ENCODE data around the gene SPRY2.
"Not testable (repeated sequence)": the region's sequence is repeated elsewhere in the genome, so short reads cannot be mapped to it uniquely, and the experiment has no call there.

Gene SPRY2

DNA sequence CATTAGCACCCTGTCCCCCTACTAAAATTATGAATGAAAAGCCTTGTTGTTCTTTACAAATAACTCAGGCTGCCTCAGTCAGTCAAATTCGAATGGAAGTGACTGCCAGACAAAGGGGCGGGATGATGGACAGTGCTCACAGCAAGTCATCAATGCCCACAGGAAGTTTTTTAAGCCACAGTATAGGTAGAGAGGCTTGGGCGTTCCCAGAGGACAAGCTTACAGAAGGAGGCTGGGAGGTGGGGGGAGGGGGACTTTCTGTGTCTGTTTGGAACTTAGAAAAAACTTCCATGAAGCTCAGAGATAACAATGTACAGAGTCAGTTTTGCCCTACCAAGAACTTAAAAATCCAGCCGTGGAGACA is 18.5 kb upstream of the SPRY2 start:
- no peak for DNase-seq (ENCODE audit: low read depth, low spot score)
- no peak overlapping the region for H3K4me3 ChIP-seq (ENCODE audit: low read length)

DNA sequence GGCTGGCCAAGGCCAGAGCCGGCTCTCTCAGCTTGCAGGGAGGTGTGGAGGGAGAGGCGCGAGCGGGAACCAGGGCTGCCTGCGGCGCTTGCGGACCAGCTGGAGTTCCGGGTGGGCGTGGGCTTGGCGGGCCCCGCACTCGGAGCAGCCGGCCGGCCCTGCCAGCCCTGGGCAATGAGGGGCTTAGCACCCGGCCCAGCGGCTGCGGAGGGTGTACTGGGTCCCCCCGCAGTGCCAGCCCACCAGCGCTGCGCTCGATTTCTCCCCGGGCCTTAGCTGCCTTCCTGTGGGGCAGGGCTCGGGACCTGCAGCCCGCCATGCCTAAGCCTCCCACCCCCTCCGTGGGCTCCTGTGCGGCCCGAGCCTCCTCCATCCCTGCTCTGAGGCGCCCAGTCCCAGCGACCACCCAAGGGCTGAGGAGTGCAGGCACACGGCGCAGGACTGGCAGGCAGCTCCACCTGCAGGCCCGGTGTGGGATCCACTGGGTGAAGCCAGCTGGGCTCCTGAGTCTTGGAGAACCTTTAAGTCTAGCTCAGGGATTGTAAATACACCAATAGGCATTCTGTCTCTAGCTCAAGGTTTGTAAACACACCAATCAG is 14.7 kb upstream of the SPRY2 start:
- not testable (repeated sequence) for DNase-seq (ENCODE audit: low read depth, low spot score); H3K4me3 ChIP-seq (ENCODE audit: low read length)

- DNase-seq (ENCODE audit: low read depth, low spot score), result no peak
These were observed 7.8 kb upstream of the SPRY2 start for GRCh38 chr13:80348750-80349149.

GRCh38 chr13:80348314-80348713 is 7.4 kb upstream of the SPRY2 start:
- no peak for DNase-seq (ENCODE audit: low read depth, low spot score)
- H3K4me3 ChIP-seq (ENCODE audit: low read length), result no peak overlapping the region

More at GRCh38 chr13:80348750-80349149, 7.8 kb upstream of the SPRY2 start:
- H3K4me3 ChIP-seq (ENCODE audit: low read length), result no peak overlapping the region

DNA sequence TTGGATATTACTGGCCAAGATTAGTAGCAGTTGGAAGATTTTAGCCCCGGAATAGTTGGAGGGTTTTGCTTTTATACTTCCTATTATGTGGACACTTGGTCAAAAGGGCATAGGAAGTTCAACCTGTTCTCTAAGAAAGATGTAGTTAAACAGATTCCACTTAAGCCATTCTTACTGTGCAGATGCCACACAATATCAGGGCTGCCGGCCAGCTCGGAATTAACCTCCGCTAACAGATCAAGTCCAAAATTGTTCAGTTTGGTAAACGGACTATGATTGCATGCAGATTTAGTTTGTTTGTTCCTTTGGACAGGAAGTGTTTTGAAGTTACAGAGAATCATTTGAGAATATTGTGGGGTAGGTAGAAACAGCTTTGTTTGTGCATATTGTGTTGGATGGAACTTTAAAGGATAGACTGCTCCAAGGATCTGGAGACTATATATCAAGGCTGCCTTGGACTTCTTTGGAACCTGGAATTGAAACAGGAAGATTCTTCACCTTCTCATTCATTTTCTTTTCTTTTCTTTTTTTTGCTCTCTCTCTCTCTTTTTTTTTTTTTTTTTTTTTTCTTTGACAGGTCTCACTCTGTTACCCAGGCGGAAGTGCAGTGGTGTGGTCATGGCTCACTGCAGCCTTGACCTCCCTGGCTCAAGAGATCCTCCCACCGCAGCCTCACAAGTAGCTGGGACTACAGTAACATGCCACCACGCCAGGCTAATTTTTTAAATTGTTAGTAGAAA is 5.0 kb upstream of the SPRY2 start:
- DNase-seq (ENCODE audit: low read depth, low spot score), result no peak

GRCh38 chr13:80344032-80344431 is 3.1 kb upstream of the SPRY2 start:
- not testable (repeated sequence) for DNase-seq (ENCODE audit: low read depth, low spot score)

More for the DNA sequence above, 5.0 kb upstream of the SPRY2 start:
- no peak overlapping the region for H3K4me3 ChIP-seq (ENCODE audit: low read length)

DNA sequence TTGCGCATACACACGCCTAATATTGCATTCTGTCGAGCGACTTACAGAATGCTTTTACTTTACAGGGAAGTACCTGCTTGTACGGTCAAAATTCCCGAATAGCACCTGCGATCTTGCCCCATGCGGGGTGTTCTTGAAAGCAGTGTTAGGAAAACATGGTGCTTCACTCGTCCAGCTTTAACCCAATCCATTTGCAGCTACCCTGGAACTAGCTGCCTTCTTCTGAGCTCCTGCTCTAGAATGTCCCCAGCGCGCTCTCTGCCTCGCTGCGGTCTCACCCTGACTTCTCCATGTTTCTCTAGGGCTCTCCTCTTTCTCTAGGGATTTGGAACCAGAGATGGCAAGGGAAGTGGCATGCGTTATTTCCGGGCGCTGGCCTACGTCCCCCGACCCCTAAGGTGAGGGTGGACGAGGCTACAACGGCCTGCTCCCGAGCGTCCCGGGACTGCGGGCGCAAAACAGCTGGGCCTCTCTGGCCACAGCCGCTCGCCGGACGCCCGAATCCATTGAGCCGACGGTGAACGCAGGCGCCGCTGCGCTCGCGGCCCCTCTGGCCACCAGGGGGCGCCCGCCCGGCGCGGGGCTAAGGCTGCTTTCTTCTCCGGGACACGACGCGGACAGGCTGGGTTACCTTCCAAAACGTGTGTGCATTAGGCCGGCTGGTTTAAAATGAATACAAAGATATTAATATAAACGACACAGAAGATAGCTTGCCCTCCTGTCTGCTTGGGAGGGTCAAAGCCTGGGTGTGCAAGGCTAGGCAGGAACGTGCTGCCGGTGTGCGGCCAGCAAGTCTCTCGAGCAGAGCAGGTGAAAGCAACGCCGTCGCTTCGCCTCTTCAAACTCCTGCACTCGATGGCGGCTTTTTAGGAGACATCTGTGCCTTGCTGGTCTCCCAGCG is 1.8 kb upstream of the SPRY2 start:
- peak overlapping the region; percentile 74 for H3K4me3 ChIP-seq (ENCODE audit: low read length)
- DNase-seq (ENCODE audit: low read depth, low spot score), result peak; percentile 39

More at GRCh38 chr13:80344032-80344431, 3.1 kb upstream of the SPRY2 start:
- not testable (repeated sequence) for H3K4me3 ChIP-seq (ENCODE audit: low read length)

GRCh38 chr13:80341756-80342370 is 937 bp upstream of the SPRY2 start:
- peak overlapping the region; percentile 74 for H3K4me3 ChIP-seq (ENCODE audit: low read length)
- DNase-seq (ENCODE audit: low read depth, low spot score), result peak; percentile 33

DNA sequence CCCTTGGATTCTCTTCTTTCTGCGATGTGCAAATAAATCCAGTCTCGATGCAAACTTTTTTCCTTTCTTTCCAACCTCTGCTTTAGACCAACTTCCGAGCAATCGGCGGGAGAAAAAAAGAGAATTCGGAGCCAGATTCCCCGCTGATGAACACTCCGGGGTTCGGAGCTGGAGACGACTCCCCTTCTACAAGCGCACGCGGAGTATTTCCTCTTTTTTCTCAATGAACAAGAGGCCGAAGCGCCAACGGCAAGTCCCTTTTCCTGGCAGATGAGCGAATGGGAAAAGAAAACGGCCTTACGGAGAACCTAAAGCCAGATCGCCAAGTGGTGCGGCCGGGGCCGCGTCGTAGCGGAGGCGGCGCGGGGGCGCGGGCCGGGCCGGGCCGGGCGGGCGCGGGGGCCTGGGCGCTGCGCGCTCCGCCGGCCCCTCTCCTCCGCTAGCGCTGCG is 250 bp downstream of the SPRY2 start:
- H3K4me3 ChIP-seq (ENCODE audit: low read length), result peak overlapping the region; percentile 74
- peak; percentile 22 for DNase-seq (ENCODE audit: low read depth, low spot score)

DNA sequence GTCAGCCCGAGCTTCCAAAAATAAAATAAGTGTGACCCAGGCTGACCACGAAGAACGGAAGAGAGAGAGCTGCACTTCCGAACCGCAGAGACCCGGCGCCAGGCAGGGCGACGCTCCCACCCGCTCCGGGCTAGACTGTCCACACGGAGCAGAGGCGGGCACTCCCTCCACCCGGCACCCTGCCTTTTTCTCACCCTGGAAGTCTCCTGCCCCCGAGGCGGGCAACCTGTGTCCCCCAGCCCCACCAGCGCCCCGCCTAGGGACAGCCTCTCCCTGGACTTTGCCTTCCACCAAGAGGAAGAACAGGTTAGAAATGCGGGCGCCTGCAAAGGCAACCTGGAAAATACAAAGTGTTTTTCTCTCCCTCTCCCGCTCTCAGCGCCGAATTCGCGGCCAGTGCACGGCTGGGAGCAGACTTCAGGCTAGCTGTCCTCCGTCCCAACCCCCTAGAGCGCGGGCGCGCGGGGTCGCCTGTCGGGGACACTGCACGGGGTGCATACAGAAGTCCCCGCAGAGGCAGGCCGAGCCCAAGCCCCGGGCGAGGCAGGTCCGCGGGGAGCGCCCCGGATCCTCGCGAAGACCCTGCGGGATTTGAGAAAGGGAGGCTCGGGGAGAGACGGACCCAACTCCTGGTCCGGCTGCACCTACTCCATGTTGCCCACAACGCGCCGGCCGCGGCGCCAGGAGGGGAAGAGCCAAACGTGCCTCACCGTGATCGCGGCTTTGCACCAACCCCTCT is 845 bp downstream of the SPRY2 start:
- no peak for DNase-seq (ENCODE audit: low read depth, low spot score)
- peak overlapping the region; percentile 74 for H3K4me3 ChIP-seq (ENCODE audit: low read length)

GRCh38 chr13:80339563-80339911 is 1.4 kb downstream of the SPRY2 start:
- no peak for DNase-seq (ENCODE audit: low read depth, low spot score)
- peak overlapping the region; percentile 74 for H3K4me3 ChIP-seq (ENCODE audit: low read length)

DNA sequence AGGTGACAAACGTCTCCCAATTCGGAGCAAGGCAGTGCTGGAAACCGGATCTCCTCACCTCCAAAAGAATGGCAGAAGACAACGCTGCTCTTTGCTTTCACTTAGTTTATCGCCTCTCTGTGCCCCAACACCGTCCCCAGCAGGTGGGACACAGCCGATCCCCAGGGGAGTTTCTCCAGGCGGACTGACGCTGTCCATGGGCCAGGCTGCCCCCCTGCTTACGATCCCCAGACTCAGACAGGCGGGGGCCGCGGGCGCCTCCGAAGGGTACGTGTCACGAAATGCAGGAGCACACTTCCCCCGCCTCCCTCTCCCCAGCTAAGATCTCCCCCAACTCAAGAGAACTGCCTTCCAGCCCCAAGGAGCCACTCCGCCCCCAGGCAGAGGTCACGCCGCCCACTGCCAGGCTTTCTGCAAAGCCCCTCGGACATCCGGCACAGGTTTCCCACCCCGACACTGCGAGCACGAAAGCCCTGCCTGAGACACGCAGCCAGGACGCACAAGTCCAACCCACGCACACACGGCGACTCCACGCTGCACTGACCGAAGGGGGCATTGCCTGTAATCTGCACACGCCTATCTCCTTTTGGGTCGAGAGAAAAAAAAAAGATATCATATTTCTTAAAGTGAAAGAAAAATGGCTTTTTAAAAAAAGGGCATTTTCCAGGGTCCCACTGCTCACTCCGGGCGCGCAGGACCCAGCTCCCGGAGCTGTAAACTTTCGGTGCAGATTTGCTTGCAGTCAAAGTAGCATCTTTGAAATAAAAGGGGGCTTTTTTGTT is 2.0 kb downstream of the SPRY2 start:
- no peak for DNase-seq (ENCODE audit: low read depth, low spot score)
- H3K4me3 ChIP-seq (ENCODE audit: low read length), result no peak overlapping the region

- no peak overlapping the region for H3K4me3 ChIP-seq (ENCODE audit: low read length)
These were observed 3.4 kb downstream of the SPRY2 start for GRCh38 chr13:80337288-80338081.

DNA sequence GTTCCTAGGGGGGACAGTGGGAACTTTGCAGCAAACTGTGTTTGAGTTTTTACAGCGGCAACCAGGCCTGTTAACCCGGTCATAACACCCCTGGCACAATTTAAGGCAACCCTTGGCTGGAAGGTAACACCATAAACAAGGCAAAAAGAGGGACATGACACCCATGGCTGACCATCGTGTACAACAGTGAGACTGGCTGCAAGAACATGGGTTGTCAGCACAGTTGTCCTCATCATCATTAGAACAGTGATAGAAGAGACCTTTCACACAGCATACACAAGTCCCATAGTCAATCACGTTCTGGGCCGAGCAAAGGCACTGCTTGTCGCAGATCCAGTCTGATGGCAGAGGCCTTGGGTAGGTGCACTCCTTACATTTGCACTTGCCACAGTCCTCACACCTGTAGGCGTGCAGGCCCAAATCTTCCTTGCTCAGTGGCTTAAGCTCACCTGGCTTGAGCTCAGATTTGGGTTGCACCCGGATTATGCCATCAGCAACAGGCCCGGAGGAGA is 4.1 kb downstream of the SPRY2 start:
- no peak overlapping the region for H3K4me3 ChIP-seq (ENCODE audit: low read length)
- no peak for DNase-seq (ENCODE audit: low read depth, low spot score)

More at GRCh38 chr13:80337288-80338081, 3.4 kb downstream of the SPRY2 start:
- no peak for DNase-seq (ENCODE audit: low read depth, low spot score)

GRCh38 chr13:80336370-80336769 is 4.6 kb downstream of the SPRY2 start:
- no peak overlapping the region for H3K4me3 ChIP-seq (ENCODE audit: low read length)
- DNase-seq (ENCODE audit: low read depth, low spot score), result no peak

GRCh38 chr13:80334597-80335260 is 6.2 kb downstream of the SPRY2 start:
- DNase-seq (ENCODE audit: low read depth, low spot score), result no peak
- H3K4me3 ChIP-seq (ENCODE audit: low read length), result no peak overlapping the region

DNA sequence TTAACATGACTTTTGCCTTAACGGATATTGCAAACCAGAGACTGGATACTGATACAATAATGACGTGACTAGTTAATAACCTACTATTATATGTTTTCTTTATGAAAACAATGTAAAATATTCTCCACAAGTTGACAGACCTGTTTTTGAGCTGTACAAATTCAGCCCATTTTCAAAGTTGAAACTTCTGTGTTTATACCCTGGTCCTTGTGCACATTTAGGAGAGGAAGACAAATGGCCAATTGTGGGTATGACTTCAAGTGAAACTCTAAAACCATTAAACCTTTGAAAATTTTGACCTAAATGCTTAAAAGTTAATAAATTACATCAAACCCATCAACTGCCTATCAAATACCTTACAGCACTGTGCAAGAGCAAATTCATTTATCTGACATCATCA is 8.9 kb downstream of the SPRY2 start:
- no peak for DNase-seq (ENCODE audit: low read depth, low spot score)
- H3K4me3 ChIP-seq (ENCODE audit: low read length), result no peak overlapping the region
